Mammary epithelial cell (primary cell): ENCODE measurements around the gene PMM1.

Experiments
- CTCF ChIP-seq, 2 donors: IDR thresholded peaks in 1 of 2; conservative IDR thresholded peaks in 1 of 2; 2 replicates each; pipeline ENCODE4 v1.5.1; 2011 to 2012; ENCODE audit warnings: inconsistent platforms in 2 of 2, low read length in 2 of 2, mild to moderate bottlenecking in 2 of 2, control low read depth in 1 of 2, low read depth in 1 of 2; ENCODE audit not compliant: insufficient read depth in 1 of 2; ENCODE audit errors: extremely low read depth in 1 of 2
- EZH2 ChIP-seq: IDR thresholded peaks from 2 replicates; pipeline ENCODE4 v1.6.1; 2012; ENCODE audit warnings: low read length, inconsistent platforms, borderline replicate concordance

GRCh38 chr22:41557401-41558240 is 32.0 kb downstream of the PMM1 start:
- no peak for TF ChIP-seq EZH2
- no peak for TF ChIP-seq CTCF (conservative IDR thresholded peaks at IDR 0.05 in 1 of 2, IDR thresholded peaks at IDR 0.05 in 1 of 2; ENCODE audit: extremely low read depth in 1 of 2, insufficient read depth in 1 of 2, low read depth in 1 of 2, low read length in 2 of 2)
